ENCODE results near the gene PCGF5. TPM values are rescaled to one million over a fixed set of nuclear protein-coding genes. Genes with fewer than 3 reads are reported as not detected.

The PCGF5 gene
- total RNA-seq, 4 donors from 2014 or later, result 17.3 to 39.3 (median 23.4) TPM

DNA sequence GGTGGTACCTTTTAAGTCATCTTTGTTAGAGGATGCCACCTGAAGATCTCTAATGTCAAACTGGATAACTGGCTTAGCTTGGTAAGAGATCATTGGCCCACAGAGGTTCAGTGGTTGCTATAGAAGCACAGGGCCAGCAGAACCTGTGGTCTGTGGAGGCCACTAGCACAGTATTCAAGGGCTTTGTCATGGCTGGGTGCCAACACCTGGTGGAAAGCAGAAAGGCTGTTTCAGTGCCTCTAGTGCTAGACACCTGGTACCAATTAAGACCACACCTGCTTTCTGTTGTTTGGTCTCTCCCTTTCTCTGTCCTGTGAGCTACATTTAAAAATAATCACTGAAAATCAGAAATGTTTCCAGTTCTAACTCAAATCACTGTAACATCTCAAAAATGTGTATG lies 10.0 kb upstream of the PCGF5 start:
- DNase-seq, result no peak
- H3K27ac ChIP-seq, result no peak overlapping the region
- H3K36me3 ChIP-seq, result no peaks in the 10 kb centered on the region

DNA sequence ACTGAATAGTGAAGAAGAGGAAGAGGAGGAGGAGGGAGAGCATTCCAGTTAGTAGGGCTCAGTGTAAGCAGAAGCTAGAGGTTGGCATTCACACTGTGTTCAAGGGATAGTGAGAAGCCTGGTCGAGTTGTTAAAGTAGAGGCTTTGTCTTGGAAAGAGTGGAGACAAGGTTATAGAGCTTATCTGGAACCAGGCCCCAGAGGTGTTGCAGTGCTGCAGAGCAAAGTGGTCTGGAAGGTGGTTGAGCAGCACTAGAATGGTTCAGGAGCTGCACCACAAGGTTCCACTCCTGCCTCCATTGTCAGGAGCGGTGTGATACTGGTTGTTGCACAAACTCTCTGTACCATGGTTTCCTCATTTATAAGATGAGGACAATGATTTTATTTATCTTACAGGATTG lies 8.8 kb upstream of the PCGF5 start:
- 67 to 76% methylated on average over 2 of the region's 2 CpGs for WGBS, 2 donors

More for the DNA sequence above, 10.0 kb upstream of the PCGF5 start:
- H3K4me3 ChIP-seq, result no peak overlapping the region
- intact Hi-C loops (cut with DNase I), result no loop called here
- H3K9me3 ChIP-seq, result no peaks in the 10 kb centered on the region
- H3K4me1 ChIP-seq, result no peaks in the 10 kb centered on the region
- H3K27me3 ChIP-seq, result no peaks in the 10 kb centered on the region
- TF ChIP-seq POLR2A (IDR thresholded peaks at IDR 0.05), result no peak
- TF ChIP-seq, protein P1, sequence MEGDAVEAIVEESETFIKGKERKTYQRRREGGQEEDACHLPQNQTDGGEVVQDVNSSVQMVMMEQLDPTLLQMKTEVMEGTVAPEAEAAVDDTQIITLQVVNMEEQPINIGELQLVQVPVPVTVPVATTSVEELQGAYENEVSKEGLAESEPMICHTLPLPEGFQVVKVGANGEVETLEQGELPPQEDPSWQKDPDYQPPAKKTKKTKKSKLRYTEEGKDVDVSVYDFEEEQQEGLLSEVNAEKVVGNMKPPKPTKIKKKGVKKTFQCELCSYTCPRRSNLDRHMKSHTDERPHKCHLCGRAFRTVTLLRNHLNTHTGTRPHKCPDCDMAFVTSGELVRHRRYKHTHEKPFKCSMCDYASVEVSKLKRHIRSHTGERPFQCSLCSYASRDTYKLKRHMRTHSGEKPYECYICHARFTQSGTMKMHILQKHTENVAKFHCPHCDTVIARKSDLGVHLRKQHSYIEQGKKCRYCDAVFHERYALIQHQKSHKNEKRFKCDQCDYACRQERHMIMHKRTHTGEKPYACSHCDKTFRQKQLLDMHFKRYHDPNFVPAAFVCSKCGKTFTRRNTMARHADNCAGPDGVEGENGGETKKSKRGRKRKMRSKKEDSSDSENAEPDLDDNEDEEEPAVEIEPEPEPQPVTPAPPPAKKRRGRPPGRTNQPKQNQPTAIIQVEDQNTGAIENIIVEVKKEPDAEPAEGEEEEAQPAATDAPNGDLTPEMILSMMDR (IDR thresholded peaks at IDR 0.05), result no peak

DNA sequence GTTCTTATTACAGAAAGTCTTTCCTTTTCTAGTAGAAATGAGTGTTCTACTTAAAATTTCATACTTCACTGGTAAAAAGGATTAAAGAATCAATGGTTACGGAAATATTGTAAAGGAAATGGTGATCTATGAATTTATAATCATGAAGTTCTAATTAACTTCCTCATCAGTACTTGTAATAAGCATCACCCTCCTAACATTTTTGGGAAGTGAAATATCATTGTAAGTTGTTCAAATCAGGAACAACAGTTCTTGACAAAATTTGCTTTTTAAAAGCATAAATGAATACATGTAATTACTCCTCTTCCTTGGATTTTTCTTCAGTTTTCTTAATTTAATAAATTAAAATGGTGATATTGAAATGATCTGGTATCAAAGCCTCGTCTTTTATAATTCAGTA lies 5.6 kb upstream of the PCGF5 start:
- 86 to 89% methylated on average over 2 of the region's 2 CpGs for WGBS, 2 donors
- TF ChIP-seq POLR2A (IDR thresholded peaks at IDR 0.05), result no peak
- TF ChIP-seq, protein P1 (IDR thresholded peaks at IDR 0.05), result no peak
- Histone ChIP-seq H3K27ac (no peak overlapping the region), H3K27me3 (no peaks in the 10 kb centered on the region), H3K36me3 (no peaks in the 10 kb centered on the region), H3K9me3 (no peaks in the 10 kb centered on the region), H3K4me3 (no peak overlapping the region), H3K4me1 (peaks cover 0 to 7% (median 0%) of the 10 kb centered on the region in 3 donors)
- DNase-seq, result no peak
- intact Hi-C loops (cut with DNase I), result no loop called here

More for the DNA sequence above, 8.8 kb upstream of the PCGF5 start:
- H3K9me3 ChIP-seq, result no peaks in the 10 kb centered on the region
- no peaks in the 10 kb centered on the region for H3K36me3 ChIP-seq
- H3K4me3 ChIP-seq, result no peak overlapping the region
- TF ChIP-seq POLR2A (IDR thresholded peaks at IDR 0.05), result no peak
- TF ChIP-seq, protein P1 (IDR thresholded peaks at IDR 0.05), result no peak
- DNase-seq, result no peak
- no peaks in the 10 kb centered on the region for H3K27me3 ChIP-seq
- intact Hi-C loops (cut with DNase I), result no loop called here
- no peak overlapping the region for H3K27ac ChIP-seq
- no peaks in the 10 kb centered on the region for H3K4me1 ChIP-seq

DNA sequence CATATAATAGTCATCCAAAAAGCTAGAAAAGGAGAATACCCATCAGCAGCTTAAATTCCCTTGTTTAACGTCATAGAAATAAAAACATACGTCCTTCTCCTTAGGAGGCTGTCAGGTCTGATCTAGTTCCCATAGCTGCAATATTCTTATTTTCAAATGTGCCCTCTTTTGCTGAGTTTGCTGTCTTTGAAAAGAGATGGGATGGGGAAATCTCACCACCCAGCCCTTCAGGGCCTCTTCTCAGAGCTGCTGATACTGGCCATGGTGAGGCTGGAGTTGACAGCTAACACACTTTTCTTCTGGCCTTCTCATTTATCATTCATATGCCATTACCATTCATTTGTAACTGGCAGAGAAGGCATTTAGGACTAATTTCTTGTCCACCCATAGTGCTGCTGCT lies 5.1 kb upstream of the PCGF5 start:
- 83 to 93% methylated on average over 2 of the region's 2 CpGs for WGBS, 2 donors
- no peak for TF ChIP-seq POLR2A (IDR thresholded peaks at IDR 0.05)
- TF ChIP-seq, protein P1 (IDR thresholded peaks at IDR 0.05), result no peak
- peaks cover 0 to 11% (median 0%) of the 10 kb centered on the region in 3 donors for H3K4me1 ChIP-seq
- no peak for DNase-seq
- no peaks in the 10 kb centered on the region for H3K27me3 ChIP-seq
- intact Hi-C loops (cut with DNase I), result no loop called here
- no peak overlapping the region for H3K27ac ChIP-seq
- H3K4me3 ChIP-seq, result no peak overlapping the region
- no peaks in the 10 kb centered on the region for H3K9me3 ChIP-seq
- H3K36me3 ChIP-seq, result no peaks in the 10 kb centered on the region

DNA sequence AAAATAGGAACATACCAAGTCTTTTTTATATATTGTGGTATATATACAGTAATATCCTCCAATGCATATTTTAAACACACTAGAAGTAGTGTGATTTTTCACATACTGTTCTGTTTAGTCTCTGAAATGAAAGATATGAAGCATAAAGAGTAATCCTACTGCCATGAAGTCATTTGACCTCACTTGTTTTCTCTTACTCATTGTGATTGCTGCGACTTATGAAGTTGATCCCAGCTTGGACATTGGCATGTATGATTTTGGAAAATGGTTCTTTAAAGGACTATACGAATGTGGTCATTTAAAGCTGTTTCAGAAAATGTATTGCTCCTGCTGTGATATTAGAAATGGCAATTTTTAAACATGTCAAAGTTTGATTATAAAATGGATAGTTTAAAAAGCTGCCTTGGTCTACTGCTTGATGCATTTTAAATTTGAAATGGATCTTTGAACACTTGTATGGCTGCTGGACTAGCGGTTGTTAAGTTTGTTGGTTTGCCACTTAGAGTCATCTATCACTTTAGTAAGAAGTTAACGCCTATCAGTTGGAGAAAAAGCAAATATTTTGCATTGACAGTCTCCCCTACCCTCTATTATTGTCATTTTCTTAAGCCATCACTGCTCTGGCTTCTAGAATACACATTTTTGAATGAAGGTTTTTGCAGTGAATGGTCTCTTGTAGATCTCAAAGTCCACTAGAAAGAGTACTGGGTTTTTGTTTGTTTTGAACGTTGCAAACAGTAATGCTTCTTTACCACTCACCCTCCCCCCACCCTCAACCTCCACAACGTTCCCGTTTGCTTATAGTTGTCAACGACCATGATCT lies 881 bp upstream of the PCGF5 start:
- Histone ChIP-seq H3K27me3 (no peaks in the 10 kb centered on the region), H3K36me3 (no peaks in the 10 kb centered on the region), H3K9me3 (no peaks in the 10 kb centered on the region), H3K4me1 (peaks cover 10 to 47% (median 10%) of the 10 kb centered on the region in 3 donors), H3K27ac (peak overlapping the region in 3 of 4 donors; percentile 16 to 97 (median 96)), H3K4me3 (peak overlapping the region; percentile 15 to 98 (median 84))
- intact Hi-C loops (cut with DNase I), result no loop called here
- 33 to 37% methylated on average over 8 of the region's 8 CpGs for WGBS, 2 donors
- DNase-seq, result no peak
- TF ChIP-seq, protein P1 (IDR thresholded peaks at IDR 0.05), result no peak
- no peak for TF ChIP-seq POLR2A (IDR thresholded peaks at IDR 0.05)
